ENCODE data around the gene AGBL4.

Gene AGBL4

DNA sequence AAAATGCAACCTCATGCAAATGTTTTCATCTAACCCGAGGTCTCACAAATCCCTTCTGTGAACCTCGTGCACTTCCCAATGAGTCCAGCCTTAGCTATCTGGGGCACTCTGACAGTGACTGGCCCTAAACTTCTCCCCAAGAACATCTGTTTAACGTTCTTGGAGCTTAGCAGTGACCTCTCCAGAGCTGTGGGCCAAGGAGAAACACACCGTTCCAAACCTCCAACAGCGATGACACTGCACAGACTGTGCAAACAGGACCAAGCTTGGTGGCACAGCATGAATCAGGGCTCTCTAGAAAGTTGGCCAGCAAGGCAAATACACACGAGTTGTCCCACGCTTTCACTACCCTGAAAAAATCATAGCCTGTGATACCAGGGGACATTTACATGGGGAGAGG lies 1262.9 kb downstream of the AGBL4 start:
- no peak overlapping the region for H3K4me3 Mint-ChIP-seq
- H3K9me3 Mint-ChIP-seq, result no peaks in the 10 kb centered on the region
- TF ChIP-seq CTCF (IDR thresholded peaks at IDR 0.05; ENCODE audit: unreplicated experiment in 3 of 3), result no peak
- H3K27me3 Mint-ChIP-seq (ENCODE audit: low read depth), result no peaks in the 10 kb centered on the region
- H3K4me1 Mint-ChIP-seq, result peaks cover 12% of the 10 kb centered on the region
- peaks cover 81% of the 10 kb centered on the region for H3K36me3 Mint-ChIP-seq (ENCODE audit: low read depth)
- no peak overlapping the region for H3K27ac Mint-ChIP-seq

DNA sequence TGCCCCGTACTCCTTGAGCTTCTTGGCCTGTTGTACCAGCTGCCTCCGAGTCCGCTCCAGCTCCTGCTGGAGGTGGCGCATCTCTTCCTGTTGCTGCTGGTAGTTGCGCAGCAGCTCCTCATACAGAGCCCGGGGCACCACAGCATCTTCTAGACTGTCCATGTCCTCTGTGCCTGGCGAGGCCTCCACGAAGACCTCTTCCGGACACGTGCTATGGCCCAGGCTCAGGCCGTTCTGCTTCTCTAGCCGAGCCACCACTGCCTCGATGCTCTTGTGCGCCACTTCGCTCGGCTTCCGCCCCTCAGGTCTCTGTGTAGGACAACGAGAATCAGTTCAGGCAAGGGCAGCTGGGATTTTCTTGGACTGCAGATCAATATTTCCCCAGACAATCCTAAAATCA lies 1264.8 kb downstream of the AGBL4 start:
- Mint-ChIP-seq H3K4me1 (peaks cover 12% of the 10 kb centered on the region), H3K27me3 (ENCODE audit: low read depth) (no peaks in the 10 kb centered on the region), H3K27ac (no peak overlapping the region), H3K36me3 (ENCODE audit: low read depth) (peaks cover 83% of the 10 kb centered on the region), H3K4me3 (no peak overlapping the region), H3K9me3 (no peaks in the 10 kb centered on the region)
- no peak for TF ChIP-seq CTCF (IDR thresholded peaks at IDR 0.05; ENCODE audit: unreplicated experiment in 3 of 3)

DNA sequence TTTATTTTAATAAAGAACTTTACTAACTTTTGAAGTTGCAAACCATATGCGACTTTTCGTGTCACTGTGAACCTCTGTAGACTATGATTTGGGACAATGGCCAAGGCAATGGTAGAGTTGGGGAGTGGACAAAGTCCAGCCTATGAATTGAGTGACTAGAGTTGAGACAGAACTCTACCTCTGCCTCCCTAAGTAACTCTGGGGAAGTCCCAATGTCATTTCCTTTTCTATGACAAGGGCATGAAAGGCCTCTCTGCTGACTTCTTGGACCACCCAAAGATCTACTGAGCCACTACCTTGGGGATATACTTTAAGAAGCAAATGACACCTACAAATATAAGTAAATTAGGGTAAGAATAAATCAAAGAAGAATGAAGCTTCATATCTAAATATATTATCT lies 1266.4 kb downstream of the AGBL4 start:
- TF ChIP-seq CTCF (IDR thresholded peaks at IDR 0.05; ENCODE audit: unreplicated experiment in 3 of 3), result no peak
- no peak overlapping the region for H3K4me3 Mint-ChIP-seq
- peaks cover 11% of the 10 kb centered on the region for H3K4me1 Mint-ChIP-seq
- H3K27me3 Mint-ChIP-seq (ENCODE audit: low read depth), result no peaks in the 10 kb centered on the region
- H3K27ac Mint-ChIP-seq, result no peak overlapping the region
- no peaks in the 10 kb centered on the region for H3K9me3 Mint-ChIP-seq
- H3K36me3 Mint-ChIP-seq (ENCODE audit: low read depth), result peaks cover 77% of the 10 kb centered on the region

DNA sequence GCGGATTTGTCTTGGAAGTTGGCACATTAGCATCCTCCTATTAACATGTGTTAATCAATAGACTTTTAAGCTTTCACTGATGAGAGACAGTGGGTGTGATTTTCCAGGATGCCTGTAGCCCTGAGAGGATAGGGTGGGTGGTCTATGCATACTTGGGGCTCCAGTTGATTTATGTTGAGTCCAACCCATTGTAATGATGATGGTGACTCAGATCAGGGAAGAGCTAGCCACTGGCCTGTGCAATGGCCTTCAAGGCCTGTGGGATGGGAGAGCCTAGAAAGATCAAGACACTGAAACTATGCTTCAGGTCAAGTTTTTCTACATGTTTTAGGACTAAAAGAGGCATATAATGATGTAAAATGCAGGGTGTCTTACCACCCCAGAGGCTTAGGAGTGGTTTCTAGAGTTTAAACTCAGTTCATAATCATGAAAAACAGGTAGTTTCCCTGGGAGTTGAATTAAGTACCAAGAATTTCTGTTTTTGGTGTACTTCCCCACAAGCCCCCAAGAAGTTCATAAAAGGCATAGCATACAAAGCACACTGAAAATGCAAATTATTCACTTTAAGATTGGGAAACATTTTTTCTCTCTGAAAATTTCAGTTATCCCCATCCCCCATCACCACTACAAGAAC lies 1267.0 kb downstream of the AGBL4 start:
- Mint-ChIP-seq H3K27me3 (ENCODE audit: low read depth) (no peaks in the 10 kb centered on the region), H3K4me3 (no peak overlapping the region), H3K9me3 (no peaks in the 10 kb centered on the region), H3K27ac (no peak overlapping the region), H3K36me3 (ENCODE audit: low read depth) (peaks cover 78% of the 10 kb centered on the region), H3K4me1 (peaks cover 6% of the 10 kb centered on the region)
- TF ChIP-seq CTCF (IDR thresholded peaks at IDR 0.05; ENCODE audit: unreplicated experiment in 3 of 3), result no peak

DNA sequence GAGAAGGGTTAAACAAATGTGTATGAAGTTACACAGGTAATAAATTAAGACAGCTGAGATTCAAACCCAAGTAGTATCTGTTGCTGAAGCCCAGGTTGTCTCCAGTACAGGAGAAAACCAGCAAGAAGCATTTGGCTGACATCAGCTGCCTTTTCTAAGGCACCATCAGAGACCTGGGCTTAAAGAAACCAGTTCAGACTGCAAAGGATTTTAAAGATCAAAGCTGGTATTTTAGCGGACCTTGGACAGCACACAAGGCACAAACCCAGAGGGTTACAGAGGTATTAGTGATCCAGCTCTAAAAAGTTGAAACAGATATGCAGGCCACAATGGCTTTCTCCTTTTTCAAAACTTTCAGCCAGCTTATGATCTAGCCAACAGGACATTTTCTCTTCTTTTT lies 1270.5 kb downstream of the AGBL4 start:
- Mint-ChIP-seq H3K4me3 (no peak overlapping the region), H3K4me1 (no peaks in the 10 kb centered on the region), H3K27me3 (ENCODE audit: low read depth) (no peaks in the 10 kb centered on the region), H3K36me3 (ENCODE audit: low read depth) (peaks cover 70% of the 10 kb centered on the region), H3K27ac (no peak overlapping the region), H3K9me3 (no peaks in the 10 kb centered on the region)
- no peak for TF ChIP-seq CTCF (IDR thresholded peaks at IDR 0.05; ENCODE audit: unreplicated experiment in 3 of 3)

DNA sequence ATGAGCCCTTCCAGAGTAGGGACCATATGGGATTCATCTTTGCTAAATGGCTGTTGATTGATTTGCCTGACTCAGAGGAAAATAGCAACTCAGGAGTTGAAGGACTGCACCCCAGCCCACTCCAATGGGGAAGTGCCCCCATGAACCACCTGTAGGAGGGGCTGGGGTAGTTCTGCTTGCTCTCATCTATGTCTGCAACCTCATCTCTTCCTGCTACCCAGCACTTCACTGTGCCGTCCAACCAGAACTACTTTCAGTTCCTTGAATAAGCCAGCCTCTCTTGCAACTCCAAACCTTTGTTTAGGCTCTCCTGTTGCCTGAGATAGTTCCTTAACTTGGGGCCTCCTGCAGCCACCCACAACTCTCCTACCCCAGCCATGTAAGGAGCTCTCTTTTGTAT lies 1273.6 kb downstream of the AGBL4 start:
- no peaks in the 10 kb centered on the region for H3K4me1 Mint-ChIP-seq

More for the DNA sequence above, 1273.6 kb downstream of the AGBL4 start:
- no peaks in the 10 kb centered on the region for H3K9me3 Mint-ChIP-seq
- H3K4me3 Mint-ChIP-seq, result no peak overlapping the region
- TF ChIP-seq CTCF (IDR thresholded peaks at IDR 0.05; ENCODE audit: unreplicated experiment in 3 of 3), result no peak
- H3K27me3 Mint-ChIP-seq (ENCODE audit: low read depth), result no peaks in the 10 kb centered on the region
- H3K36me3 Mint-ChIP-seq (ENCODE audit: low read depth), result peaks cover 64% of the 10 kb centered on the region
- H3K27ac Mint-ChIP-seq, result no peak overlapping the region

All from nephron (organoid).